Measurements from ENCODE around the gene DAP.

DNA sequence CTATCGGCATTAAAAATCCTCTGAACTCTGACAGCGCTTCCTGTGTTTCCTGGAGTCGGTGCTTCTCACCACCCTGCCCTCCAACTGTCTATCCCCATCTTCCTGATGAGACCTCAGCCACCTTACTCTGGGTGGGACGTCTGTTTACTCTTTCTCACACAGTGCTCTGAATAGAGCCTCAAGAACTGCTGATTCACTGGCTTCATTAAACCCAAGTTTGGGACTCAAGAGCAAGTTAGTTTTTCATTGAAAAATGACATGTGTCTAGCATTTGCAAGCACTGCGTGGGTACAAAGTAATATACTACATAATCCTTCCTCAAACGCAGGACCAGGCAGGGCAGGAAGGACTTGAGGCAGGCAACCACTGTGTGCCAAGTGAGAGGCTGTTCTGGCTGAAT lies 49.5 kb downstream of the DAP start:
- TF ChIP-seq CTCF (IDR thresholded peaks at IDR 0.05; ENCODE audit: low read depth, low read length, missing input control): no peak
- TF ChIP-seq TAF1 (conservative IDR thresholded peaks at IDR 0.05): no peak
- no peak for TF ChIP-seq MAX (IDR thresholded peaks at IDR 0.05)
- TF ChIP-seq YY1 (IDR thresholded peaks at IDR 0.05): no peak
- no peak for TF ChIP-seq JUND (IDR thresholded peaks at IDR 0.05)
